ENCODE measurements around the gene NEUROD6. TPM values are rescaled to one million over a fixed set of nuclear protein-coding genes. Genes with fewer than 3 reads are reported as not detected.

Gene NEUROD6
- polyA plus RNA-seq, 3 donors, result not detected

GRCh38 chr7:31302356-31302755 is 38.2 kb downstream of the NEUROD6 start:
- Histone ChIP-seq H2AFZ (ENCODE audit: insufficient read depth, low read depth, low read length, poor library complexity, severe bottlenecking) (no peak overlapping the region), H3K27me3 (ENCODE audit: control insufficient read depth in 2 of 2, insufficient read depth in 2 of 2, low read length in 2 of 2) (no peaks in the 10 kb centered on the region), H3K4me2 (replicated peaks; ENCODE audit: extremely low read depth, low read length, poor library complexity, severe bottlenecking) (no peak overlapping the region), H3K79me2 (ENCODE audit: insufficient read depth, low read length) (no peaks in the 10 kb centered on the region), H3K9me3 (replicated peaks in 1 of 2; ENCODE audit: control insufficient read depth in 1 of 2, insufficient read depth in 1 of 2, low read length in 2 of 2) (no peaks in the 10 kb centered on the region), H3K4me3 (replicated peaks in 1 of 3; ENCODE audit: low read depth in 2 of 3, low read length in 3 of 3) (no peak overlapping the region), H3K36me3 (replicated peaks in 1 of 2; ENCODE audit: control insufficient read depth in 1 of 2, insufficient read depth in 2 of 2, low read length in 2 of 2) (no peaks in the 10 kb centered on the region), H3K4me1 (ENCODE audit: control insufficient read depth in 1 of 2, insufficient read depth in 2 of 2, low read length in 2 of 2) (no peaks in the 10 kb centered on the region), H3K9ac (ENCODE audit: insufficient read depth, low read length, poor library complexity, severe bottlenecking) (no peak overlapping the region), H3K27ac (ENCODE audit: low read depth in 1 of 2, low read length in 2 of 2) (no peak overlapping the region), H4K20me1 (ENCODE audit: insufficient read depth, low read length) (no peaks in the 10 kb centered on the region)
- TF ChIP-seq, protein P1, sequence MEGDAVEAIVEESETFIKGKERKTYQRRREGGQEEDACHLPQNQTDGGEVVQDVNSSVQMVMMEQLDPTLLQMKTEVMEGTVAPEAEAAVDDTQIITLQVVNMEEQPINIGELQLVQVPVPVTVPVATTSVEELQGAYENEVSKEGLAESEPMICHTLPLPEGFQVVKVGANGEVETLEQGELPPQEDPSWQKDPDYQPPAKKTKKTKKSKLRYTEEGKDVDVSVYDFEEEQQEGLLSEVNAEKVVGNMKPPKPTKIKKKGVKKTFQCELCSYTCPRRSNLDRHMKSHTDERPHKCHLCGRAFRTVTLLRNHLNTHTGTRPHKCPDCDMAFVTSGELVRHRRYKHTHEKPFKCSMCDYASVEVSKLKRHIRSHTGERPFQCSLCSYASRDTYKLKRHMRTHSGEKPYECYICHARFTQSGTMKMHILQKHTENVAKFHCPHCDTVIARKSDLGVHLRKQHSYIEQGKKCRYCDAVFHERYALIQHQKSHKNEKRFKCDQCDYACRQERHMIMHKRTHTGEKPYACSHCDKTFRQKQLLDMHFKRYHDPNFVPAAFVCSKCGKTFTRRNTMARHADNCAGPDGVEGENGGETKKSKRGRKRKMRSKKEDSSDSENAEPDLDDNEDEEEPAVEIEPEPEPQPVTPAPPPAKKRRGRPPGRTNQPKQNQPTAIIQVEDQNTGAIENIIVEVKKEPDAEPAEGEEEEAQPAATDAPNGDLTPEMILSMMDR (IDR thresholded peaks at IDR 0.05), result no peak
- H3K36me3 Mint-ChIP-seq, result no peaks in the 10 kb centered on the region
- no peak for DNase-seq
- intact Hi-C loops (cut with micrococcal nuclease), result no loop called here
- peaks cover 0 to 2% (median 0%) of the 10 kb centered on the region in 7 donors for H3K9me3 Mint-ChIP-seq
- H3K27ac Mint-ChIP-seq, result no peak overlapping the region
- H3K4me3 Mint-ChIP-seq, result no peak overlapping the region
- H3K27me3 Mint-ChIP-seq (ENCODE audit: low read depth in 3 of 3), result peaks cover 0 to 3% (median 0%) of the 10 kb centered on the region in 3 donors
- no peaks in the 10 kb centered on the region for H3K4me1 Mint-ChIP-seq
- WGBS (ENCODE audit: insufficient coverage), result 96% methylated on average over 7 of the region's 7 CpGs

DNA sequence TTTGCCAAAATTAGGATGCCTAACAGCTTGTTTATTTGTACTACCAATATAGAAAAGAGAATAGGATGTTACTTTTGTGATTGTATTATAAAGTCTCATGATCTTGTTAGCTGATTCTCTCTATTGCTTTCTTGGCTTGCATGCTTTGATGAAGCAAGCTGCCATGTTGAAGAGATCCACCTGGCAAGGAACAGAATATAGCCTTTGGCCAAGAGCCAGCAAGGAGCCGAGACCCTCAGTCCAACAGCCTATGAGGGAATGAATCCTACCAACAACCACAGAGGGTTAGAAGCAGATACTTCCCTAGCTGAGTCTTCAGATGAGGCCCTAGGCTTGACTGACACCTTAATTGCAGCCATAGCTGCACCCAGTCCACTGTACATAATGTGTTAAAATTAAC is 41.2 kb downstream of the NEUROD6 start:
- H3K36me3 Mint-ChIP-seq, result no peaks in the 10 kb centered on the region
- intact Hi-C loops (cut with micrococcal nuclease), result no loop called here
- H3K27ac Mint-ChIP-seq, result no peak overlapping the region
- H3K4me1 ChIP-seq (ENCODE audit: control insufficient read depth in 1 of 2, insufficient read depth in 2 of 2, low read length in 2 of 2), result no peaks in the 10 kb centered on the region
- H3K9me3 ChIP-seq (replicated peaks in 1 of 2; ENCODE audit: control insufficient read depth in 1 of 2, insufficient read depth in 1 of 2, low read length in 2 of 2), result no peaks in the 10 kb centered on the region
- no peaks in the 10 kb centered on the region for H3K79me2 ChIP-seq (ENCODE audit: insufficient read depth, low read length)
- DNase-seq, result no peak
- H3K4me3 Mint-ChIP-seq, result no peak overlapping the region
- no peaks in the 10 kb centered on the region for H3K27me3 Mint-ChIP-seq (ENCODE audit: low read depth in 3 of 3)
- H3K36me3 ChIP-seq (replicated peaks in 1 of 2; ENCODE audit: control insufficient read depth in 1 of 2, insufficient read depth in 2 of 2, low read length in 2 of 2), result no peaks in the 10 kb centered on the region
- no peak overlapping the region for H3K4me3 ChIP-seq (replicated peaks in 1 of 3; ENCODE audit: low read depth in 2 of 3, low read length in 3 of 3)
- 83% methylated on average over 1 of the region's 1 CpG for WGBS (ENCODE audit: insufficient coverage)
- no peak overlapping the region for H2AFZ ChIP-seq (ENCODE audit: insufficient read depth, low read depth, low read length, poor library complexity, severe bottlenecking)
- TF ChIP-seq, protein P1 (IDR thresholded peaks at IDR 0.05), result no peak
- H3K27ac ChIP-seq (ENCODE audit: low read depth in 1 of 2, low read length in 2 of 2), result no peak overlapping the region
- H3K9ac ChIP-seq (ENCODE audit: insufficient read depth, low read length, poor library complexity, severe bottlenecking), result no peak overlapping the region
- H3K4me2 ChIP-seq (replicated peaks; ENCODE audit: extremely low read depth, low read length, poor library complexity, severe bottlenecking), result no peak overlapping the region
- no peaks in the 10 kb centered on the region for H3K4me1 Mint-ChIP-seq
- no peaks in the 10 kb centered on the region for H3K9me3 Mint-ChIP-seq
- no peaks in the 10 kb centered on the region for H4K20me1 ChIP-seq (ENCODE audit: insufficient read depth, low read length)
- H3K27me3 ChIP-seq (ENCODE audit: control insufficient read depth in 2 of 2, insufficient read depth in 2 of 2, low read length in 2 of 2), result no peaks in the 10 kb centered on the region
